ENCODE results near the gene ZNF236. TPM values are rescaled to one million over a fixed set of nuclear protein-coding genes. Genes with fewer than 3 reads are reported as not detected.
A peak's percentile ranks its signal among the peaks of the same experiment; 100 is the strongest.

The ZNF236 gene
- total RNA-seq, 2 experiments from 2014 or later = 6.6 to 16.1 TPM

- H3K9me2 ChIP-seq (ENCODE audit: insufficient read depth, low read length) = no peaks in the 10 kb centered on the region
- H3K4me3 ChIP-seq (ENCODE audit: low read depth, low read length, poor library complexity, severe bottlenecking) = no peak overlapping the region
- no peak overlapping the region for H2AFZ ChIP-seq (ENCODE audit: low read length)
- CTCF ChIA-PET (ENCODE audit: unreplicated experiment) = interaction anchor here (0.7 kb wide), 1 partner anchor 22 kb away, joined by 3 read pairs; no protein-coding TSS in a partner anchor
- POLR2A ChIA-PET = no interaction called here
- peaks cover 28% of the 10 kb centered on the region for H3K4me1 ChIP-seq (ENCODE audit: insufficient read depth, low read length, poor library complexity, severe bottlenecking)
- DNase-seq (ENCODE audit: low spot score) = no peak
- H3K9me3 ChIP-seq (ENCODE audit: low read length) = no peaks in the 10 kb centered on the region
- intact Hi-C loops (cut with micrococcal nuclease; ENCODE audit: unreplicated experiment) = loop anchor here (1.0 to 10.0 kb wide), 2 partner anchors 21 to 466 kb away; partner anchors contain the start of gene ZNF516
- peaks cover 4% of the 10 kb centered on the region; the same call in 1 of the 2 replicates for H3K79me2 ChIP-seq (ENCODE audit: insufficient read depth, low read depth, low read length)
- H3K27ac ChIP-seq (ENCODE audit: low read depth, low read length, poor library complexity, severe bottlenecking) = no peak overlapping the region
- BruUV-seq (replicated peaks) = no TSS peak
- no peaks in the 10 kb centered on the region for H4K20me1 ChIP-seq (ENCODE audit: insufficient read depth, low read length)
- TF ChIP-seq EZH2phosphoT487 (IDR thresholded peaks at IDR 0.05; ENCODE audit: borderline replicate concordance, low read depth, low read length) (no peak), CTCF (conservative IDR thresholded peaks at IDR 0.05; ENCODE audit: low read length) (peak; percentile 56)
- H3K4me2 ChIP-seq (ENCODE audit: low read length) = no peak overlapping the region
- peaks cover 15% of the 10 kb centered on the region; the same call in 1 of the 2 replicates for H3K36me3 ChIP-seq (ENCODE audit: insufficient read depth, low read length)
Observed at GRCh38 chr18:76960528-76961035, 138.2 kb downstream of the ZNF236 start.

GRCh38 chr18:76962851-76963250, 140.5 kb downstream of the ZNF236 start:
- TF ChIP-seq EZH2phosphoT487 (IDR thresholded peaks at IDR 0.05; ENCODE audit: borderline replicate concordance, low read depth, low read length) (no peak), CTCF (conservative IDR thresholded peaks at IDR 0.05; ENCODE audit: low read length) (no peak)
- H3K36me3 ChIP-seq (ENCODE audit: insufficient read depth, low read length) = peaks cover 18% of the 10 kb centered on the region
- intact Hi-C loops (cut with micrococcal nuclease; ENCODE audit: unreplicated experiment) = loop anchor here (10.0 kb wide), 1 partner anchor 468 kb away; the partner anchor contains the start of gene ZNF516
- no peak overlapping the region for H3K27ac ChIP-seq (ENCODE audit: low read depth, low read length, poor library complexity, severe bottlenecking)
- no peaks in the 10 kb centered on the region for H3K9me2 ChIP-seq (ENCODE audit: insufficient read depth, low read length)
- BruUV-seq (replicated peaks) = no TSS peak
- no peak overlapping the region for H2AFZ ChIP-seq (ENCODE audit: low read length)
- H3K9me3 ChIP-seq (ENCODE audit: low read length) = peaks cover 3% of the 10 kb centered on the region; the same call in 1 of the 2 replicates
- POLR2A ChIA-PET = no interaction called here
- CTCF ChIA-PET (ENCODE audit: unreplicated experiment) = no interaction called here
- H3K4me3 ChIP-seq (ENCODE audit: low read depth, low read length, poor library complexity, severe bottlenecking) = no peak overlapping the region
- no peaks in the 10 kb centered on the region for H4K20me1 ChIP-seq (ENCODE audit: insufficient read depth, low read length)
- H3K4me1 ChIP-seq (ENCODE audit: insufficient read depth, low read length, poor library complexity, severe bottlenecking) = peaks cover 47% of the 10 kb centered on the region
- no peak overlapping the region for H3K4me2 ChIP-seq (ENCODE audit: low read length)
- DNase-seq (ENCODE audit: low spot score) = no peak
- peaks cover 9% of the 10 kb centered on the region; the same call in 1 of the 2 replicates for H3K79me2 ChIP-seq (ENCODE audit: insufficient read depth, low read depth, low read length)

GRCh38 chr18:76963936-76964335, 141.6 kb downstream of the ZNF236 start:
- no TSS peak for BruUV-seq (replicated peaks)
- Histone ChIP-seq H3K4me2 (ENCODE audit: low read length) (peak overlapping the region; percentile 42), H3K4me3 (ENCODE audit: low read depth, low read length, poor library complexity, severe bottlenecking) (peak overlapping the region; percentile 19), H3K27ac (ENCODE audit: low read depth, low read length, poor library complexity, severe bottlenecking) (peak overlapping the region; percentile 30), H3K36me3 (ENCODE audit: insufficient read depth, low read length) (peaks cover 18% of the 10 kb centered on the region), H2AFZ (ENCODE audit: low read length) (no peak overlapping the region), H4K20me1 (ENCODE audit: insufficient read depth, low read length) (no peaks in the 10 kb centered on the region), H3K9me3 (ENCODE audit: low read length) (peaks cover 3% of the 10 kb centered on the region; the same call in 1 of the 2 replicates), H3K4me1 (ENCODE audit: insufficient read depth, low read length, poor library complexity, severe bottlenecking) (peaks cover 48% of the 10 kb centered on the region), H3K9me2 (ENCODE audit: insufficient read depth, low read length) (no peaks in the 10 kb centered on the region), H3K79me2 (ENCODE audit: insufficient read depth, low read depth, low read length) (peaks cover 9% of the 10 kb centered on the region; the same call in 1 of the 2 replicates)
- ChIA-PET CTCF (ENCODE audit: unreplicated experiment) (no interaction called here), POLR2A (interaction anchor here (1.3 to 2.2 kb wide), 2 partner anchors 12 to 17 kb away, joined by 5 to 13 read pairs; no protein-coding TSS in a partner anchor)
- no peak for TF ChIP-seq EZH2phosphoT487 (IDR thresholded peaks at IDR 0.05; ENCODE audit: borderline replicate concordance, low read depth, low read length)
- intact Hi-C loops (cut with micrococcal nuclease; ENCODE audit: unreplicated experiment) = loop anchor here (10.0 kb wide), 1 partner anchor 469 kb away; the partner anchor contains the start of gene ZNF516
- DNase-seq (ENCODE audit: low spot score) = no peak
